ENCODE measurements around the gene TMLHE.
"Not testable (repeated sequence)": the region's sequence is repeated elsewhere in the genome, so short reads cannot be mapped to it uniquely, and the experiment has no call there.

The TMLHE gene

GRCh38 chrX:155615938-155616337 is 3.2 kb upstream of the TMLHE start:
- Histone ChIP-seq H3K9me3 (ENCODE audit: control insufficient read depth in 2 of 2, low read length in 2 of 2) (no peaks in the 10 kb centered on the region), H3K4me3 (ENCODE audit: low read length in 2 of 2) (no peak overlapping the region), H3K4me1 (ENCODE audit: control insufficient read depth in 2 of 2, insufficient read depth in 2 of 2, low read length in 2 of 2) (no peaks in the 10 kb centered on the region), H3K9ac (ENCODE audit: low read depth in 1 of 2, low read length in 2 of 2) (no peak overlapping the region), H3K27me3 (ENCODE audit: control insufficient read depth in 2 of 2, insufficient read depth in 2 of 2, low read length in 2 of 2) (no peaks in the 10 kb centered on the region), H3K36me3 (ENCODE audit: control insufficient read depth in 2 of 2, insufficient read depth in 2 of 2, low read length in 2 of 2) (no peaks in the 10 kb centered on the region), H3K27ac (ENCODE audit: low read depth in 2 of 2, low read length in 2 of 2) (no peak overlapping the region)

- Histone ChIP-seq H3K27ac (ENCODE audit: low read depth in 2 of 2, low read length in 2 of 2) (no peak overlapping the region), H3K27me3 (ENCODE audit: control insufficient read depth in 2 of 2, insufficient read depth in 2 of 2, low read length in 2 of 2) (no peaks in the 10 kb centered on the region), H3K9ac (ENCODE audit: low read depth in 1 of 2, low read length in 2 of 2) (no peak overlapping the region), H3K4me3 (ENCODE audit: low read length in 2 of 2) (no peak overlapping the region), H3K4me1 (ENCODE audit: control insufficient read depth in 2 of 2, insufficient read depth in 2 of 2, low read length in 2 of 2) (no peaks in the 10 kb centered on the region), H3K9me3 (ENCODE audit: control insufficient read depth in 2 of 2, low read length in 2 of 2) (no peaks in the 10 kb centered on the region), H3K36me3 (ENCODE audit: control insufficient read depth in 2 of 2, insufficient read depth in 2 of 2, low read length in 2 of 2) (no peaks in the 10 kb centered on the region)
Observed at GRCh38 chrX:155613927-155614559, 1.3 kb upstream of the TMLHE start.

- no peaks in the 10 kb centered on the region for H3K9me3 ChIP-seq (ENCODE audit: control insufficient read depth in 2 of 2, low read length in 2 of 2)
- H3K4me1 ChIP-seq (ENCODE audit: control insufficient read depth in 2 of 2, insufficient read depth in 2 of 2, low read length in 2 of 2): no peaks in the 10 kb centered on the region
- H3K27ac ChIP-seq (ENCODE audit: low read depth in 2 of 2, low read length in 2 of 2): peak overlapping the region; percentile 84 to 93
- no peaks in the 10 kb centered on the region for H3K36me3 ChIP-seq (ENCODE audit: control insufficient read depth in 2 of 2, insufficient read depth in 2 of 2, low read length in 2 of 2)
- H3K27me3 ChIP-seq (ENCODE audit: control insufficient read depth in 2 of 2, insufficient read depth in 2 of 2, low read length in 2 of 2): no peaks in the 10 kb centered on the region
- H3K9ac ChIP-seq (ENCODE audit: low read depth in 1 of 2, low read length in 2 of 2): peak overlapping the region in 1 of 2 donors; percentile 91
- H3K4me3 ChIP-seq (ENCODE audit: low read length in 2 of 2): peak overlapping the region; percentile 75 to 87
Observed at GRCh38 chrX:155611302-155611701, 1.4 kb downstream of the TMLHE start.

GRCh38 chrX:155592981-155593380 is 19.8 kb downstream of the TMLHE start:
- Histone ChIP-seq H3K4me1 (ENCODE audit: control insufficient read depth in 2 of 2, insufficient read depth in 2 of 2, low read length in 2 of 2) (no peaks in the 10 kb centered on the region), H3K36me3 (ENCODE audit: control insufficient read depth in 2 of 2, insufficient read depth in 2 of 2, low read length in 2 of 2) (no peaks in the 10 kb centered on the region), H3K4me3 (ENCODE audit: low read length in 2 of 2) (no peak overlapping the region), H3K27me3 (ENCODE audit: control insufficient read depth in 2 of 2, insufficient read depth in 2 of 2, low read length in 2 of 2) (no peaks in the 10 kb centered on the region), H3K9ac (ENCODE audit: low read depth in 1 of 2, low read length in 2 of 2) (no peak overlapping the region), H3K27ac (ENCODE audit: low read depth in 2 of 2, low read length in 2 of 2) (no peak overlapping the region), H3K9me3 (ENCODE audit: control insufficient read depth in 2 of 2, low read length in 2 of 2) (peaks cover 0 to 3% of the 10 kb centered on the region in 2 donors)

- H3K9me3 ChIP-seq (ENCODE audit: control insufficient read depth in 2 of 2, low read length in 2 of 2): peaks cover 0 to 3% of the 10 kb centered on the region in 2 donors
- H3K36me3 ChIP-seq (ENCODE audit: control insufficient read depth in 2 of 2, insufficient read depth in 2 of 2, low read length in 2 of 2): no peaks in the 10 kb centered on the region
- no peak overlapping the region for H3K9ac ChIP-seq (ENCODE audit: low read depth in 1 of 2, low read length in 2 of 2)
- H3K27me3 ChIP-seq (ENCODE audit: control insufficient read depth in 2 of 2, insufficient read depth in 2 of 2, low read length in 2 of 2): no peaks in the 10 kb centered on the region
- H3K4me1 ChIP-seq (ENCODE audit: control insufficient read depth in 2 of 2, insufficient read depth in 2 of 2, low read length in 2 of 2): no peaks in the 10 kb centered on the region
- no peak overlapping the region for H3K27ac ChIP-seq (ENCODE audit: low read depth in 2 of 2, low read length in 2 of 2)
- no peak overlapping the region for H3K4me3 ChIP-seq (ENCODE audit: low read length in 2 of 2)
Observed at GRCh38 chrX:155592331-155592730, 20.4 kb downstream of the TMLHE start.

- no peaks in the 10 kb centered on the region for H3K4me1 ChIP-seq (ENCODE audit: control insufficient read depth in 2 of 2, insufficient read depth in 2 of 2, low read length in 2 of 2)
- no peak overlapping the region for H3K9ac ChIP-seq (ENCODE audit: low read depth in 1 of 2, low read length in 2 of 2)
- no peaks in the 10 kb centered on the region for H3K27me3 ChIP-seq (ENCODE audit: control insufficient read depth in 2 of 2, insufficient read depth in 2 of 2, low read length in 2 of 2)
- no peak overlapping the region for H3K4me3 ChIP-seq (ENCODE audit: low read length in 2 of 2)
- H3K27ac ChIP-seq (ENCODE audit: low read depth in 2 of 2, low read length in 2 of 2): no peak overlapping the region
- no peaks in the 10 kb centered on the region for H3K36me3 ChIP-seq (ENCODE audit: control insufficient read depth in 2 of 2, insufficient read depth in 2 of 2, low read length in 2 of 2)
- H3K9me3 ChIP-seq (ENCODE audit: control insufficient read depth in 2 of 2, low read length in 2 of 2): no peaks in the 10 kb centered on the region
Observed at GRCh38 chrX:155577682-155578081, 35.1 kb downstream of the TMLHE start.

GRCh38 chrX:155563099-155563498 is 49.7 kb downstream of the TMLHE start:
- H3K4me3 ChIP-seq (ENCODE audit: low read length in 2 of 2): no peak overlapping the region
- no peaks in the 10 kb centered on the region for H3K9me3 ChIP-seq (ENCODE audit: control insufficient read depth in 2 of 2, low read length in 2 of 2)
- no peaks in the 10 kb centered on the region for H3K4me1 ChIP-seq (ENCODE audit: control insufficient read depth in 2 of 2, insufficient read depth in 2 of 2, low read length in 2 of 2)
- no peaks in the 10 kb centered on the region for H3K27me3 ChIP-seq (ENCODE audit: control insufficient read depth in 2 of 2, insufficient read depth in 2 of 2, low read length in 2 of 2)
- H3K36me3 ChIP-seq (ENCODE audit: control insufficient read depth in 2 of 2, insufficient read depth in 2 of 2, low read length in 2 of 2): no peaks in the 10 kb centered on the region
- H3K9ac ChIP-seq (ENCODE audit: low read depth in 1 of 2, low read length in 2 of 2): no peak overlapping the region
- H3K27ac ChIP-seq (ENCODE audit: low read depth in 2 of 2, low read length in 2 of 2): no peak overlapping the region

- H3K4me1 ChIP-seq (ENCODE audit: control insufficient read depth in 2 of 2, insufficient read depth in 2 of 2, low read length in 2 of 2): no peaks in the 10 kb centered on the region
- no peak overlapping the region for H3K4me3 ChIP-seq (ENCODE audit: low read length in 2 of 2)
- peaks cover 0 to 5% of the 10 kb centered on the region in 2 donors for H3K9me3 ChIP-seq (ENCODE audit: control insufficient read depth in 2 of 2, low read length in 2 of 2)
- peaks cover 0 to 7% of the 10 kb centered on the region in 2 donors for H3K36me3 ChIP-seq (ENCODE audit: control insufficient read depth in 2 of 2, insufficient read depth in 2 of 2, low read length in 2 of 2)
- H3K9ac ChIP-seq (ENCODE audit: low read depth in 1 of 2, low read length in 2 of 2): no peak overlapping the region
- H3K27me3 ChIP-seq (ENCODE audit: control insufficient read depth in 2 of 2, insufficient read depth in 2 of 2, low read length in 2 of 2): no peaks in the 10 kb centered on the region
- H3K27ac ChIP-seq (ENCODE audit: low read depth in 2 of 2, low read length in 2 of 2): no peak overlapping the region
Observed at GRCh38 chrX:155544881-155545280, 67.9 kb downstream of the TMLHE start.

GRCh38 chrX:155535866-155536265 is 76.9 kb downstream of the TMLHE start:
- no peak overlapping the region for H3K9ac ChIP-seq (ENCODE audit: low read depth in 1 of 2, low read length in 2 of 2)
- H3K4me3 ChIP-seq (ENCODE audit: low read length in 2 of 2): no peak overlapping the region
- H3K27ac ChIP-seq (ENCODE audit: low read depth in 2 of 2, low read length in 2 of 2): no peak overlapping the region
- H3K4me1 ChIP-seq (ENCODE audit: control insufficient read depth in 2 of 2, insufficient read depth in 2 of 2, low read length in 2 of 2): no peaks in the 10 kb centered on the region
- no peaks in the 10 kb centered on the region for H3K9me3 ChIP-seq (ENCODE audit: control insufficient read depth in 2 of 2, low read length in 2 of 2)
- no peaks in the 10 kb centered on the region for H3K27me3 ChIP-seq (ENCODE audit: control insufficient read depth in 2 of 2, insufficient read depth in 2 of 2, low read length in 2 of 2)
- H3K36me3 ChIP-seq (ENCODE audit: control insufficient read depth in 2 of 2, insufficient read depth in 2 of 2, low read length in 2 of 2): no peaks in the 10 kb centered on the region

GRCh38 chrX:155534800-155535199 is 78.0 kb downstream of the TMLHE start:
- Histone ChIP-seq H3K9ac (ENCODE audit: low read depth in 1 of 2, low read length in 2 of 2) (no peak overlapping the region), H3K4me3 (ENCODE audit: low read length in 2 of 2) (no peak overlapping the region), H3K27ac (ENCODE audit: low read depth in 2 of 2, low read length in 2 of 2) (no peak overlapping the region), H3K36me3 (ENCODE audit: control insufficient read depth in 2 of 2, insufficient read depth in 2 of 2, low read length in 2 of 2) (no peaks in the 10 kb centered on the region), H3K9me3 (ENCODE audit: control insufficient read depth in 2 of 2, low read length in 2 of 2) (no peaks in the 10 kb centered on the region), H3K27me3 (ENCODE audit: control insufficient read depth in 2 of 2, insufficient read depth in 2 of 2, low read length in 2 of 2) (no peaks in the 10 kb centered on the region), H3K4me1 (ENCODE audit: control insufficient read depth in 2 of 2, insufficient read depth in 2 of 2, low read length in 2 of 2) (no peaks in the 10 kb centered on the region)

GRCh38 chrX:155527023-155527422 is 85.7 kb downstream of the TMLHE start:
- not testable (repeated sequence) for H3K27ac ChIP-seq (ENCODE audit: low read depth in 2 of 2, low read length in 2 of 2); H3K27me3 ChIP-seq (ENCODE audit: control insufficient read depth in 2 of 2, insufficient read depth in 2 of 2, low read length in 2 of 2); H3K4me1 ChIP-seq (ENCODE audit: control insufficient read depth in 2 of 2, insufficient read depth in 2 of 2, low read length in 2 of 2); H3K36me3 ChIP-seq (ENCODE audit: control insufficient read depth in 2 of 2, insufficient read depth in 2 of 2, low read length in 2 of 2); H3K4me3 ChIP-seq (ENCODE audit: low read length in 2 of 2); H3K9me3 ChIP-seq (ENCODE audit: control insufficient read depth in 2 of 2, low read length in 2 of 2); H3K9ac ChIP-seq (ENCODE audit: low read depth in 1 of 2, low read length in 2 of 2)

All from mucosa of rectum (tissue), 2 donors.